ENCODE data around the gene FFAR2. TPM values are rescaled to one million over a fixed set of nuclear protein-coding genes. Genes with fewer than 3 reads are reported as not detected.
A peak's percentile ranks its signal among the peaks of the same experiment; 100 is the strongest.

The FFAR2 gene
- total RNA-seq, 1 donor from 2014 or later, result not detected

DNA sequence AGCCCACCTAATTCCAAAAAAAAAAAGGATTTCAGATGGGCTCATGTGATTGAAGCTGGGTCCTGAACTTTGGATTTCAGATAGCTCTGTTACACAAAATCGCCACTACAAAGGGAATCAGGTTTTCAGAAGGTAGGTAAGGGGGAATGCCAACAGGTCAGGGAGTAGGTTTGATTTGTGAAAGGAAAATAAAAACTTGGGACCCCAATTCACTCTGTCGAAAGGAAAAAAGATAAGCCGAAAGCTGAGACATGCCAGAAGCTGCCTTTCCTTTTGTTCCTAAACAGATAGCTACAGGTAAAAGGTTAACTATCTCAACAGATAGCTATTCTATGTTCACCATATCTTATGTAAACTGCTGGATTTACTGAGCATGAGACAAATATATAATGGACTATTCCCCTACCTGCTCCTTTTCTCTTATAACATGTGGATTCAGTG, 38.2 kb downstream of the FFAR2 start:
- DNase-seq (ENCODE audit: low read depth), result no peak

DNA sequence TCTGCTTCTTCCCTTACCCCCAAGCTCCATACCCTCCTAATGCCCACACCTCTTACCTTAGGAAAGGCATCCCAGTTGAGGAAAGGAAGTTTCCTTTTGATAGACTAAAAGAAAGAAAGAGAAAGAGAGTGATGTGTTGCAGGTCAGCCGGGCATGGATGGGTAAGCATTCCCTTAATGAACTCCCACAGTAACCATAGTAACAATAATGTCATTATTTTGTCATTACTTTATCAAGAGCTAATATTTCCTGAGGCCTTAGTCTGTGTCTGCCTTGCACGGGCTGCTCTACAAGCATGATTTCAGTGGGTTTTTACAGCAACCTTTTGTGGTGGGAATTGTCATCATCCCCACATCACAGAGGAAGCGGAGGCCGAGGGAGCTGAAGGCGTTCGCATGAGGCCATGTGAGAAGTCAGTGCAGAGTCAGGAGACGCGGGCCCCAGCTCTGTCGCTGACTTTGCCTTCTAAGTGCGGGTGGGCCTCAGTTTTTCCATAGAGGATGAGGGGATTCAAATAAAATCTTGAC, 39.7 kb downstream of the FFAR2 start:
- DNase-seq (ENCODE audit: low read depth), result no peak

DNA sequence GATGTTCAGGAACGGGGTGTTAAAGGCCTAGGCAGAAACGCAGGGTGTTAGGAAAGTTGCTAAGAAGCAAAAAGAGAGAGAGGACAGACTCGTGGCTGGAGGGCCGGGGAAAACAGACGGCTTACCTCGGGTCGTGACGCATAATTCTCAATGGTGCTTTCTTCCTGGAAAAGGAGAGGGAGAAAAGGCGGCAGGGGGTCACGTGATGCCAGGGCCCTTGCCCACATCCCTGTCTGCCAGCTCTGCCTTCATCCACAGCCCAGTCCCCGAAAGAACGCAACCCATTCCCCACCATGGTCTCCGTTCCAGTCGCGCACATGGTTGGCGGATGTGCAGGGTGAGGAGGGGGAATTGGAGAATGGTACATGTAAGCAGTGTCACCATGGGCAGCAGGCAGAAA, 40.6 kb downstream of the FFAR2 start:
- no peak for DNase-seq (ENCODE audit: low read depth)

DNA sequence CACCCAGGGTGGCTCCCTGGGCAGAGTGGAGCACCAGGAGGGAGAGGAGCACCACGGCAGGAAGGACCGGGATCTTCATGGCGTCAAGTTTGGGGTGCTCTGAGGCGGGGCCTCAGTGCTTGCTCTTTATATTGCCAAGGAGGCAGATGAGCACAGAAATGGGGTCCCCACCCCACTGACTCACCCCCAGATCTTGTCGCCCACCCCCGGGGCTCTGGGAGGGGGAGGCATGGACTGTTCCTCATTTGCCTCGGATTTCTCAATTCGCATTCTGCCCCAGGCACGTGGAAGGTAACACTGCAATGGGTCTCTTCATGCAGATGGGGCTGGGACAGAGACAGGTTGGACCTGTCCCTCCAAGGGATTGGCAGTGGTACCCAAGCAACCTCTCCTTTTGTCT, 42.3 kb downstream of the FFAR2 start, which contains the start of gene KRTDAP:
Gene KRTDAP, minus strand, starts transcription at position 101 of the 400 bp plus-strand sequence. Its CDS starts 22 bp downstream, at position 79.
- DNase-seq (ENCODE audit: low read depth), result no peak

DNA sequence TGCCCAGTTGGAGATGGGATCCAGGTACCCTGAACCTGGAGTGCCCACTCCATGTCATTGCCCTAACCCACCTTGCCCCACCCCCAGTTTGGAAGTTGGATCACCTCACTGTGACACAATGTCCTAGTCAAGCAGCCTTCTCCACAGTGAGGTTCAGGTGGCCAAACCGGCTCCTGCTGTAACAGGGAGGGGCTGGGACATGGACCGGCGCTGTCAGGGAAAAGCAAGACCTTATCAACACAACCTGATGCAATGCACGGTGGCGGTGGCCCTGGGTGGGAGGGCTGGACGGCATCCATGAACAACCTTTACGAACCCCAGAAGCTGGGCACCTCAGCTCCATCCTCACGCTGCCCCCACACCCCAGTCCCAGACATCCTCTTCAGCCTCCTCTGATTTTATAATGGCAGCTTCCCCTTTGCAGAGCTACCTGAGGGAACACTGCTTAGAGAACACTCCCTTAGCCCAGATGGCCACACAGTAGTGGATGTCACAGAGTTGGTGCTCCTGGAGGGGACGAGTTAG, 43.8 kb downstream of the FFAR2 start:
- no peak for DNase-seq (ENCODE audit: low read depth)

DNA sequence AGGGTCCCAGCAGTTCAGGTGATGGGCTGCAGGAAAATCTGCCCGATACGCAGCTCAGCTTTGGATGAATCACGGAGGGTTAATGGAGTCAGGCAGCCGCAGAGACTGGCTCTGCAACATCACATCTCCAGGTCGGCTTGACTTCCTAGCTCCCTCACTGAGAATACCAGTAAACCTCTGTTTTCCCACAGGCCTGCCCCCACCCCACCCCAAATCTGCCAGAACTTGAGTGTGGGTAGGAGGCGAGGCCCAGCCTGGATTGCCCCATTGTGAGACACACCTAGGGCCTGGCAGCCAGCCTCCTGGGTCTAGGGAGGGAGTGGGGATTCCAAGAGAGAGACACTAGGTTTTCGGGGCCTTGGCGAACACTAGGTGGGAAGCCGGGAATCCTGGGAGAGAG, 45.9 kb downstream of the FFAR2 start:
- DNase-seq (ENCODE audit: low read depth), result no peak

DNA sequence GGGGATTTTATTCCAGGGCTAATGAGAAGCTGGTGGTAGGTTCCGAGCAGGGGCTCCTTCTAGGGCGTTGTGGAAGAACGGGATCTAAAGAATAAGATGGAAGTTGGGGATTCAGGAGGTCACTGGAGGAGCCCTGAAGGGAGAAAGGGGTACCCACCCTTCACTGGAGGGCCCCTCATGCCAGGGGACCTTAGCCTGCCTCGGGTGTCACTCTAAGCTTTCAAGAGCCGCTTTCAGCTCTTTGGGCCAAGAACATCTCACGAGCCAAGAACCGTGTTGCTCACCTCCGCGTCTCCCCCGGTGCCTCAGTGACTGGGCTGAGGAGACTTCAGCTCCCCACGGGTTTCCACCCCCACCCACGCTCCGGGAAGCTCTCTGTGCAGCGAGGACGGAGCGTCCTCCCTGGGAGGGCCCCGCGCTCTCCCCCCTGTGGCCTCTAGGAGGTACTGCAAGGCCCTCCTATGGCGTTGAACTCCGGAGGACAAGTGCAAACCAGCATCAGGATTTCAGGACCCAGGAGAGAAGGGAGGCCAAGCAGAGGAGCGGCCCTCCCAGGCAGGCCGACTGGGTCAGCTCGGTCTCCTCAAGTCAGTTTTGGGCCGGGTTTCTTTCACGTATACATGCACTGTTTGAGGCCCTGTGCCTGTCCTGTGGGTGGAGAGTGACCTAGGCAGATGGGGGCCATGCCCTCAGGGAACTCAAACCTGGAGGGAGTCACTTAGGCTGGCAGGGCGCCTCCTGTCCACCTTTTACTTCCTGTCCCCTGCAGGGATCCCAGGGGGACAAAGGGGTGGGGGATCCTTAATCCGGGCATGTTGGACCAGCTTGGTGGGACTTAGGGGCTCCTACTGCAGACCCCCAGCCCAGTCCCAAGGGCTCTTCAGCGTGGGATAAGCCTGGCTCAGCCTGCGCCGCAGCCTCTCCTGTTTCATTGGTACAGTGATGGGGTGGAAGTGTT, 47.3 kb downstream of the FFAR2 start:
- peak; percentile 36 for DNase-seq (ENCODE audit: low read depth)

DNA sequence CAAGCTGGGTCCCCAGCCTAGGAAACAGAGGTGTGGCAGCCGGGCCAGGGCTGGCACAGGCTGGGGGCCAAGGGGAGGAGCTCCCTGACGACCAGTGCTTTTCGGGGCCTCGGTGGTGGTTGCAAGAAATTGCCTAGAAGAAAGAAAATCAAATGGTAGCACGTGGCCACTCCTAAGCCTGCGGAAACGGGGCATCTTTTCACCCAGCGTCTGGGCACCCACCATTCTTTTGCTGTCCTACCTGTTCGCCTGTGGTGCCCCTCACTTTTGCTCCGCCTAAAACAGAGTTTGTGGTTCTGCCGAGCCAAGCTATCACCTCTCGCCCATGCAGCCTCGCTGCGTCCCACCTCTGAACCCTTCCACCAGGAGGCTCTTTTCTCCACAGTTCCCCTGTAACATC, 49.3 kb downstream of the FFAR2 start:
- DNase-seq (ENCODE audit: low read depth), result no peak

DNA sequence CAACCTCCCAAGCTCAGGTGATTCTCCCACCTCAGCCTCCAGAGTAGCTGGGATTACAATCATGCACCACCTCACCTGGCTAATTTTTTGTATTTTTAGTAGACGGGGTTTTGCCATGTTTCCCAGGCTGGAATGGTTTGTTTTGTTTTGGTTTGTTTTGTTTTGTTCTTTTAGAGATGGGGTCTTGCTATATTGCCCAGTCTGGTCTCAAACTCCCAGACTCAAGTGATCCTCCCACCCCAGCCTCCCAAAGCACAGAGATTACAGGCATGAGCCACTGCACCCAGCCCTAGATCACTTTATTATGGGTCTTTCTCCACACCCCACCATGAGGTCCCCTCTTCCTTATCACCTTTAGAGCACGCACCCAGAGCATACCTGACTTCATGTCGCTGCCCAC, 50.2 kb downstream of the FFAR2 start:
- DNase-seq (ENCODE audit: low read depth), result no peak

DNA sequence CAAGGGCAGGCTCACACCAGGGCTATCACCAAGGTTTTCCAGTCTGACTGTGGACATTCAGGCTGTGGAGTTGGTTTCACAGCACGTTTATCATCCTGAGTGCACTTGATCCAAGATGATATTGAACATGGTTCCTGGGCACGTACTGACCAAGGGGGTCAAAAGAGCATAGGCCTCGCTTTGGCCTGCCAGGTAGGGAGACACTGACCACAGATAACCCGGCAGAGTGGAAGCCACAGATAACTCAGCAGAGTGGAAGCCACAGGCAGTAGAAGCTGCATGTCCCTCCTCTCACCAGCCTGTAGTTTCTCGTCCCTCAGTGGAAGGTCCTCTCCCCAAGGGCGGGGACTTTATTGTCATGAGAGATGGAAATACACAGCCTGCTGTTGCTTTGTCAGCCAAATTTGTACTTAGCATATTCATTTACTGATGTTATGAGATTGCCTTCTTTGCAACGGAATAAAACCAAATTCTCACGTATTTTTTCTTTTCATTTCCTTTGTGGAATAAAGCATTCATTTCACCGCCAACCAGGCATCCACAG, 51.0 kb downstream of the FFAR2 start:
- no peak for DNase-seq (ENCODE audit: low read depth)

DNA sequence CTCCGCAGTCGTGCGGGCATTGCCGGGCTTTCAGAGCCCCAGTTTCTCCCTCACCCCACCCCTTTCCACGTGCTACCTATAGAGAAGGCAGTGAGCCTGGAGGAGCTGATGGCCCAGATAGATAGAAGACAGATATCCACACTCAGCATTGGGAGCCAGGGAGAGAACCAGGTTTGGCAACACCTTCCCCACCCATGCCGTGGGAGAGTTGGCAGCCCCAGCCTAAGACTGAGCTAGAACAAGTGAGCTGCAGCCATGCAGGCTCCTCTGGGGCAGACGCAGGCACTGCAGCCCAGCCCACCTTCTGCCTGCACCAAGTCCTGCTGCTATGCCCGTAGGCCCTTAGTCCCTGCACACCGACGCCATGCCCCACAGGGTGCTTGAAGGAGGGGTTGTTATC, 52.6 kb downstream of the FFAR2 start:
- no peak for DNase-seq (ENCODE audit: low read depth)

Other genes with a start within 250 kb of the FFAR2 start
- gene FAM187B, start 219.5 kb upstream of the FFAR2 start, total RNA-seq, result not detected in 2 replicates
- 26.6 and 42.8 TPM in 2 replicates for gene LSR, start 199.3 kb upstream of the FFAR2 start, total RNA-seq
- gene USF2, start 179.3 kb upstream of the FFAR2 start, total RNA-seq, result 29.2 and 49.7 TPM in 2 replicates
- gene HAMP, start 165.7 kb upstream of the FFAR2 start, total RNA-seq, result 0.05 TPM in 1 of 2 replicates, not detected in the other
- not detected in 2 replicates for gene MAG, start 156.1 kb upstream of the FFAR2 start, total RNA-seq
- not detected in 2 replicates for gene CD22, start 119.1 kb upstream of the FFAR2 start, total RNA-seq
- not detected in 2 replicates for gene FFAR1, start 100.4 kb upstream of the FFAR2 start, total RNA-seq
- gene FFAR3, start 89.8 kb upstream of the FFAR2 start, total RNA-seq, result not detected in 2 replicates
- not detected in 2 replicates for gene GPR42, start 77.2 kb upstream of the FFAR2 start, total RNA-seq
- gene KRTDAP, start 42.2 kb downstream of the FFAR2 start, total RNA-seq, result not detected in 2 replicates
- gene DMKN, start 65.4 kb downstream of the FFAR2 start, total RNA-seq, result 52.7 and 144 TPM in 2 replicates
- gene SBSN, start 80.1 kb downstream of the FFAR2 start, total RNA-seq, result 0.05 TPM in 1 of 2 replicates, not detected in the other
- not detected in 2 replicates for gene GAPDHS, start 85.2 kb downstream of the FFAR2 start, total RNA-seq
- 76.1 and 93.6 TPM in 2 replicates for gene TMEM147, start 97.4 kb downstream of the FFAR2 start, total RNA-seq
- gene ATP4A, start 115.4 kb downstream of the FFAR2 start, total RNA-seq, result not detected in 2 replicates
- gene PMIS2, start 137.9 kb downstream of the FFAR2 start, total RNA-seq, result not detected in 2 replicates
- 5.1 and 6.4 TPM in 2 replicates for gene HAUS5, start 164.5 kb downstream of the FFAR2 start, total RNA-seq
- gene RBM42, start 180.8 kb downstream of the FFAR2 start, total RNA-seq, result 38.9 and 40.0 TPM in 2 replicates
- not detected in 2 replicates for gene ETV2, start 193.5 kb downstream of the FFAR2 start, total RNA-seq
- gene COX6B1, start 200.1 kb downstream of the FFAR2 start, total RNA-seq, result 385 and 691 TPM in 2 replicates
- not detected in 2 replicates for gene UPK1A, start 218.3 kb downstream of the FFAR2 start, total RNA-seq

Data from renal cortical epithelial cell (primary cell).